ENCODE data around the gene ARL8B.

DNA sequence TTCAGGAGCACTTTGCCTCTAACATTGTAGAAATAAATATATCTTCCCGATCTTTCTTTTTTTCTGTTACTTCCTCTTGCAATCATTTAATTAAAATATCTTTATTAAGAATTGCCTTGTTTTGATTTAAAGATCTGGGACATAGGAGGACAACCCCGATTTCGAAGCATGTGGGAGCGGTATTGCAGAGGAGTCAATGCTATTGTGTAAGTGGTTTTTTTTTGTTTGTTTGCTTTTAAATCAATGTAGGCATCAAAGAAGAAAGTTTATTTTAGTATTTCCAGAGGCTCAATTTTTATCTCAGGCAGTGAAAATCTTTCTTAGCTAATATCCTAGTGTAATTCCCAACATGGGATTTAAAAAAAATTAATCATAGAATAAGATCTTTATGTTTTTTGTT lies 49.9 kb downstream of the ARL8B start:
- no peak for TF ChIP-seq POLR2A (IDR thresholded peaks at IDR 0.05)
- TF ChIP-seq, protein P1, sequence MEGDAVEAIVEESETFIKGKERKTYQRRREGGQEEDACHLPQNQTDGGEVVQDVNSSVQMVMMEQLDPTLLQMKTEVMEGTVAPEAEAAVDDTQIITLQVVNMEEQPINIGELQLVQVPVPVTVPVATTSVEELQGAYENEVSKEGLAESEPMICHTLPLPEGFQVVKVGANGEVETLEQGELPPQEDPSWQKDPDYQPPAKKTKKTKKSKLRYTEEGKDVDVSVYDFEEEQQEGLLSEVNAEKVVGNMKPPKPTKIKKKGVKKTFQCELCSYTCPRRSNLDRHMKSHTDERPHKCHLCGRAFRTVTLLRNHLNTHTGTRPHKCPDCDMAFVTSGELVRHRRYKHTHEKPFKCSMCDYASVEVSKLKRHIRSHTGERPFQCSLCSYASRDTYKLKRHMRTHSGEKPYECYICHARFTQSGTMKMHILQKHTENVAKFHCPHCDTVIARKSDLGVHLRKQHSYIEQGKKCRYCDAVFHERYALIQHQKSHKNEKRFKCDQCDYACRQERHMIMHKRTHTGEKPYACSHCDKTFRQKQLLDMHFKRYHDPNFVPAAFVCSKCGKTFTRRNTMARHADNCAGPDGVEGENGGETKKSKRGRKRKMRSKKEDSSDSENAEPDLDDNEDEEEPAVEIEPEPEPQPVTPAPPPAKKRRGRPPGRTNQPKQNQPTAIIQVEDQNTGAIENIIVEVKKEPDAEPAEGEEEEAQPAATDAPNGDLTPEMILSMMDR (IDR thresholded peaks at IDR 0.05) = no peak

All from ovary (tissue), 3 donors.